ENCODE measurements around the gene IMMP2L.

IMMP2L gene

DNA sequence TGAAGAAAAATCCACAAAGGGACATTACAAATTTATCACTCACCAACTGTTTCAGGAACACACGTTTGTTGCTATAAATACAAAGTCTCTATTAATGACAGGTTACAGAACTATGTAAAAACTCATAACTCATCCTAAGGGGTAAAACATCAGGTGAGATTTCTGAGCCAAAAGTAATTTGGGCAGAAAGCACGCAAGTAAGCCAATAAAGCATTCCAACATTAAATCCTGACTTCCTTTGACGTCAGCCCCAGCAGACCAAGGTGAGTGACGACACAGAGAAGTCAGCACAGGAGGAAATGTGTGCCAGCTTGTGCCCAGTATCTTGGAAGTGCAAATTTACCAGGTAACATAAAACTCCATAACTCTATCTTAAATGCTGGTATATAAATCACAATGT is 45.7 kb downstream of the IMMP2L start:
- no peak for TF ChIP-seq EZH2 (IDR thresholded peaks at IDR 0.05; ENCODE audit: borderline replicate concordance, low read depth, low read length, severe bottlenecking)
- TF ChIP-seq, protein P1, sequence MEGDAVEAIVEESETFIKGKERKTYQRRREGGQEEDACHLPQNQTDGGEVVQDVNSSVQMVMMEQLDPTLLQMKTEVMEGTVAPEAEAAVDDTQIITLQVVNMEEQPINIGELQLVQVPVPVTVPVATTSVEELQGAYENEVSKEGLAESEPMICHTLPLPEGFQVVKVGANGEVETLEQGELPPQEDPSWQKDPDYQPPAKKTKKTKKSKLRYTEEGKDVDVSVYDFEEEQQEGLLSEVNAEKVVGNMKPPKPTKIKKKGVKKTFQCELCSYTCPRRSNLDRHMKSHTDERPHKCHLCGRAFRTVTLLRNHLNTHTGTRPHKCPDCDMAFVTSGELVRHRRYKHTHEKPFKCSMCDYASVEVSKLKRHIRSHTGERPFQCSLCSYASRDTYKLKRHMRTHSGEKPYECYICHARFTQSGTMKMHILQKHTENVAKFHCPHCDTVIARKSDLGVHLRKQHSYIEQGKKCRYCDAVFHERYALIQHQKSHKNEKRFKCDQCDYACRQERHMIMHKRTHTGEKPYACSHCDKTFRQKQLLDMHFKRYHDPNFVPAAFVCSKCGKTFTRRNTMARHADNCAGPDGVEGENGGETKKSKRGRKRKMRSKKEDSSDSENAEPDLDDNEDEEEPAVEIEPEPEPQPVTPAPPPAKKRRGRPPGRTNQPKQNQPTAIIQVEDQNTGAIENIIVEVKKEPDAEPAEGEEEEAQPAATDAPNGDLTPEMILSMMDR (IDR thresholded peaks at IDR 0.05; ENCODE audit: borderline replicate concordance, extremely low read depth, low read length, poor library complexity, severe bottlenecking) = no peak
- H3K36me3 ChIP-seq (ENCODE audit: insufficient read depth, low read length) = peaks cover under 1% of the 10 kb centered on the region; the same call in 1 of the 2 replicates
- no peaks in the 10 kb centered on the region for H3K4me1 ChIP-seq (ENCODE audit: insufficient read depth, low read length)
- H3K4me2 ChIP-seq (ENCODE audit: insufficient read depth, low read length) = no peak overlapping the region
- H3K27me3 ChIP-seq (ENCODE audit: insufficient read depth, low read length, poor library complexity) = no peaks in the 10 kb centered on the region
- H3K27ac ChIP-seq (ENCODE audit: low read length) = no peak overlapping the region
- no peak overlapping the region for H3K4me3 ChIP-seq (ENCODE audit: low read depth in 1 of 2, low read length in 2 of 2)
- no peak overlapping the region for H2AFZ ChIP-seq (ENCODE audit: low read depth, low read length)
- H4K20me1 ChIP-seq (ENCODE audit: insufficient read depth, low read length) = no peaks in the 10 kb centered on the region
- no peaks in the 10 kb centered on the region for H3K79me2 ChIP-seq (ENCODE audit: insufficient read depth, low read length)
- H3K9me3 ChIP-seq (ENCODE audit: insufficient read depth, low read length, severe bottlenecking) = no peaks in the 10 kb centered on the region
- ATAC-seq (ENCODE audit: insufficient read depth, low read depth) (no peak), DNase-seq (no peak)
- no peak overlapping the region for H3K9ac ChIP-seq (ENCODE audit: low read depth, low read length)

DNA sequence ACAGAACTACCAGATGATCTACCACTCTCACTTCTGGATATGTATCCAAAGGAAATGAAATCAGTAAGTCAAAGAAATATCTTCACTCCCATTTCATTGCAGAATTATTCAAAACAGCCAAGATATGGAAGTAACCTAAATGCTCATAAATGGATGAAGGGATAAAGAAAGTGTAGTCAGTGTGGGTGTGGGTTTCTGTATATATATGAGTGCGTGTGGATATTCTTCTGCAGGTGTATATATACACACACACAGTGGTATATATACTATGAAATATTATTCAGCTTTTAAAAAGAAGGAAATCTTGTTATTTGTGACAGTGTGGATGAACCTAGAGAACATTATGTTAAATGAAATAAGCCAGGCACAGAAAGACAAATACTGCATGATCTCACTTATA is 48.7 kb downstream of the IMMP2L start:
- Histone ChIP-seq H2AFZ (ENCODE audit: low read depth, low read length) (no peak overlapping the region), H3K79me2 (ENCODE audit: insufficient read depth, low read length) (no peaks in the 10 kb centered on the region), H3K4me1 (ENCODE audit: insufficient read depth, low read length) (no peaks in the 10 kb centered on the region), H3K27me3 (ENCODE audit: insufficient read depth, low read length, poor library complexity) (no peaks in the 10 kb centered on the region), H3K9me3 (ENCODE audit: insufficient read depth, low read length, severe bottlenecking) (no peaks in the 10 kb centered on the region), H3K27ac (ENCODE audit: low read length) (no peak overlapping the region), H3K4me3 (ENCODE audit: low read depth in 1 of 2, low read length in 2 of 2) (no peak overlapping the region), H4K20me1 (ENCODE audit: insufficient read depth, low read length) (no peaks in the 10 kb centered on the region), H3K36me3 (ENCODE audit: insufficient read depth, low read length) (no peaks in the 10 kb centered on the region), H3K9ac (ENCODE audit: low read depth, low read length) (no peak overlapping the region), H3K4me2 (ENCODE audit: insufficient read depth, low read length) (no peak overlapping the region)
- no peak for TF ChIP-seq EZH2 (IDR thresholded peaks at IDR 0.05; ENCODE audit: borderline replicate concordance, low read depth, low read length, severe bottlenecking)
- TF ChIP-seq, protein P1 (IDR thresholded peaks at IDR 0.05; ENCODE audit: borderline replicate concordance, extremely low read depth, low read length, poor library complexity, severe bottlenecking) = no peak
- ATAC-seq (ENCODE audit: insufficient read depth, low read depth) (no peak), DNase-seq (no peak)

DNA sequence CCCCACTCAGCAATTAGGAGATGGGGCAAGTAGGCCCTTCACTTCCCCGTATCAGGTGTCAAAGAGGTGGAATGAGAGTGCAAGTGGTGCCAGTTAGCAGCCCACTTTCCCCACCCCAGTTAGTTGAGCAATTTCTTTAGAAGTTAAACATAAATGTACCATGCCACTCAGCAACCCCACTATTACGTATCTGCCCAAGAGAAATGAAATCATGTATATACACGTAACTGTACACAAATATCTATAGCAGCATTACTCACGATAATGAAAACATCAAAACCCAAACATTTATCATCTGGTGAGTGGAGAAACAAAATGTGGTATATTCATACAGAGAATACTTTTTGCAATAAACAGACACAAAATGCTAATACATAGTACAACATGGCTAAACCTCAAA is 50.4 kb downstream of the IMMP2L start:
- ATAC-seq (ENCODE audit: insufficient read depth, low read depth) (no peak), DNase-seq (no peak)
- no peaks in the 10 kb centered on the region for H3K27me3 ChIP-seq (ENCODE audit: insufficient read depth, low read length, poor library complexity)
- no peak for TF ChIP-seq EZH2 (IDR thresholded peaks at IDR 0.05; ENCODE audit: borderline replicate concordance, low read depth, low read length, severe bottlenecking)
- TF ChIP-seq, protein P1 (IDR thresholded peaks at IDR 0.05; ENCODE audit: borderline replicate concordance, extremely low read depth, low read length, poor library complexity, severe bottlenecking) = no peak
- H3K27ac ChIP-seq (ENCODE audit: low read length) = no peak overlapping the region
- H3K36me3 ChIP-seq (ENCODE audit: insufficient read depth, low read length) = no peaks in the 10 kb centered on the region
- no peaks in the 10 kb centered on the region for H4K20me1 ChIP-seq (ENCODE audit: insufficient read depth, low read length)
- H3K9me3 ChIP-seq (ENCODE audit: insufficient read depth, low read length, severe bottlenecking) = no peaks in the 10 kb centered on the region
- no peaks in the 10 kb centered on the region for H3K4me1 ChIP-seq (ENCODE audit: insufficient read depth, low read length)
- no peak overlapping the region for H3K4me3 ChIP-seq (ENCODE audit: low read depth in 1 of 2, low read length in 2 of 2)
- no peak overlapping the region for H2AFZ ChIP-seq (ENCODE audit: low read depth, low read length)
- no peak overlapping the region for H3K9ac ChIP-seq (ENCODE audit: low read depth, low read length)
- H3K4me2 ChIP-seq (ENCODE audit: insufficient read depth, low read length) = no peak overlapping the region
- H3K79me2 ChIP-seq (ENCODE audit: insufficient read depth, low read length) = no peaks in the 10 kb centered on the region
